Fibroblast of pulmonary artery (primary cell): Measurements from ENCODE around the gene ADRB2.

ENCODE experiments used
- DNase-seq: peaks from one replicate; pipeline ENCODE4 v3.0.0-alpha.2; 2010; ENCODE audit warnings: low read depth
- H3K4me3 ChIP-seq: replicated peaks from 2 replicates; pipeline ENCODE4 v1.5.1; 2011; ENCODE audit warnings: low read depth, mild to moderate bottlenecking, control low read depth, low read length, moderate library complexity
- CTCF ChIP-seq: IDR thresholded peaks from 2 replicates; pipeline ENCODE4 v1.5.1; 2011; ENCODE audit warnings: mild to moderate bottlenecking, control low read depth, low read length, inconsistent platforms; ENCODE audit errors: missing control alignments

The ADRB2 gene

GRCh38 chr5:148829248-148829594 is 2.8 kb downstream of the ADRB2 start:
- no peak overlapping the region for H3K4me3 ChIP-seq
- no peak for DNase-seq
- TF ChIP-seq CTCF: no peak

GRCh38 chr5:148829734-148830133 is 3.3 kb downstream of the ADRB2 start:
- H3K4me3 ChIP-seq: no peak overlapping the region
- no peak for TF ChIP-seq CTCF
- no peak for DNase-seq

GRCh38 chr5:148830211-148830610 is 3.8 kb downstream of the ADRB2 start:
- DNase-seq: no peak
- H3K4me3 ChIP-seq: no peak overlapping the region
- TF ChIP-seq CTCF: no peak

- H3K4me3 ChIP-seq: no peak overlapping the region
- TF ChIP-seq CTCF: no peak
- no peak for DNase-seq
Measured at GRCh38 chr5:148831590-148832565, 5.5 kb downstream of the ADRB2 start.

GRCh38 chr5:148833122-148833521 is 6.7 kb downstream of the ADRB2 start:
- TF ChIP-seq CTCF: no peak
- no peak for DNase-seq
- no peak overlapping the region for H3K4me3 ChIP-seq

GRCh38 chr5:148833925-148834324 is 7.5 kb downstream of the ADRB2 start:
- TF ChIP-seq CTCF: no peak
- DNase-seq: no peak
- no peak overlapping the region for H3K4me3 ChIP-seq

- no peak for TF ChIP-seq CTCF
- no peak for DNase-seq
- H3K4me3 ChIP-seq: no peak overlapping the region
Measured at GRCh38 chr5:148834689-148835088, 8.3 kb downstream of the ADRB2 start.
